WI38 (cell line): ENCODE data around the gene GOLGB1.
"Not testable (repeated sequence)": the region's sequence is repeated elsewhere in the genome, so short reads cannot be mapped to it uniquely, and the experiment has no call there.

Source experiments
- H3K4me3 ChIP-seq: 2 replicates; pipeline ENCODE4 v1.5.1; 2011; ENCODE audit warnings: low read depth, mild to moderate bottlenecking, control low read depth, low read length
- TF ChIP-seq, protein P1 (sequence below): IDR thresholded peaks from 2 replicates; pipeline ENCODE4 v1.5.1; 2012; ENCODE audit warnings: low read depth, mild to moderate bottlenecking, control low read depth, low read length

GOLGB1 gene

DNA sequence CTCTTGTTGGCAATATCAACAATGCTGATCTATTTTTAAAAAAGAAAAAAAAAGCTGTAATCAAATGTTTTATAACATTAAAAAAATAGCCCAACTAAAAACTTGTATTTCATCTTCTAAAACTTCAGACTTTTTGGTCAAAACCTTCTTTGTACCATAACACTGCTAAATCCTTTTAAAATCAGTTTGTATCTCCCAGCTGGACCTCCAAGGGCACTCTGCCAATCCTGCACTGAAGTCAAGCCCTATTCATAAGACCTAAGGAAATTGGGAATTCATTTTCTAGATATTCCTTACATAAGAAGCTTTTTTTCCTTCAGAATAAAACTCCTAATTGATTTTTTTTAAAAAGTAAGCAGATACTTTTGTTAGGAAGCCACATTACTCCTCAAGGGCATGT lies 50.6 kb downstream of the GOLGB1 start:
- no peak overlapping the region for H3K4me3 ChIP-seq
- TF ChIP-seq, protein P1, sequence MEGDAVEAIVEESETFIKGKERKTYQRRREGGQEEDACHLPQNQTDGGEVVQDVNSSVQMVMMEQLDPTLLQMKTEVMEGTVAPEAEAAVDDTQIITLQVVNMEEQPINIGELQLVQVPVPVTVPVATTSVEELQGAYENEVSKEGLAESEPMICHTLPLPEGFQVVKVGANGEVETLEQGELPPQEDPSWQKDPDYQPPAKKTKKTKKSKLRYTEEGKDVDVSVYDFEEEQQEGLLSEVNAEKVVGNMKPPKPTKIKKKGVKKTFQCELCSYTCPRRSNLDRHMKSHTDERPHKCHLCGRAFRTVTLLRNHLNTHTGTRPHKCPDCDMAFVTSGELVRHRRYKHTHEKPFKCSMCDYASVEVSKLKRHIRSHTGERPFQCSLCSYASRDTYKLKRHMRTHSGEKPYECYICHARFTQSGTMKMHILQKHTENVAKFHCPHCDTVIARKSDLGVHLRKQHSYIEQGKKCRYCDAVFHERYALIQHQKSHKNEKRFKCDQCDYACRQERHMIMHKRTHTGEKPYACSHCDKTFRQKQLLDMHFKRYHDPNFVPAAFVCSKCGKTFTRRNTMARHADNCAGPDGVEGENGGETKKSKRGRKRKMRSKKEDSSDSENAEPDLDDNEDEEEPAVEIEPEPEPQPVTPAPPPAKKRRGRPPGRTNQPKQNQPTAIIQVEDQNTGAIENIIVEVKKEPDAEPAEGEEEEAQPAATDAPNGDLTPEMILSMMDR, result no peak

DNA sequence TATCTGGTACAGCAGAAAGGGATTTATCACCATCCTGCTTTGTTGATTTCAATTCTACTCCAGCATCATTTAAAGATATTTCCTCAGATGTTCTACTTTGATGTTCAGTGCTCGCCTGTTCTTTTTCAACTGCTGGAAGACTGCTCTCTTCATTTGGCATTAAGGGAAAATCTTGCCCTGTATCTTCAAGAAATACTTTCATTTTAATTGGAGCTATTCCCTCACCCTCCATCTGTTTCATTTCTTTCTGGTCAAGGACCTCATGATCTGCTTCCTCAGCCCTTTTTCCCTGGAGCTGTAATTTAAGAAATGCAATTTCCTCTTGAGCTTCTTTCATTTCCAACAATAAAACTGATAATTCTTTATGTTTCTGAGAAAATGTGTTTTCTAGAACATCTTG lies 51.1 kb downstream of the GOLGB1 start:
- TF ChIP-seq, protein P1, result no peak
- H3K4me3 ChIP-seq, result no peak overlapping the region

DNA sequence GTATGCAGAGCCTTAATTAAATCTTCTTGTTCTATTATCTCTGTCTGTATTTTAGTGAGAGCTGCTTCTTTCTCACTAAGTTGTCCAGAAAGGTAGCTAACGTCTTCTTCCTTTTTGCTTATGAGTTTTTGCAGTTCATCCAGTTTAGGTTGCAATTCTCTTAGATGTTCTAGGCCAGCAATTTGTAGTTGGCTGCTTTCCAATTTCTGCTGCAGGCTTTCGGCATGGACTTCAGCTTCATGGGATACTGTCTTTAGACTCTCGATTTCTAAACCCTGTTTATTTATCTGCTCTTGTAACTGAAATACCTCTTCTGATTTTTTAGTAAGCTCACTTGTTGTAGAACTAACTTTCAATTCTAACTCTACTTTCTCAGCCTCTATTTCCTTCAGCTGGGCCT lies 53.4 kb downstream of the GOLGB1 start:
- TF ChIP-seq, protein P1, result no peak
- H3K4me3 ChIP-seq, result no peak overlapping the region

DNA sequence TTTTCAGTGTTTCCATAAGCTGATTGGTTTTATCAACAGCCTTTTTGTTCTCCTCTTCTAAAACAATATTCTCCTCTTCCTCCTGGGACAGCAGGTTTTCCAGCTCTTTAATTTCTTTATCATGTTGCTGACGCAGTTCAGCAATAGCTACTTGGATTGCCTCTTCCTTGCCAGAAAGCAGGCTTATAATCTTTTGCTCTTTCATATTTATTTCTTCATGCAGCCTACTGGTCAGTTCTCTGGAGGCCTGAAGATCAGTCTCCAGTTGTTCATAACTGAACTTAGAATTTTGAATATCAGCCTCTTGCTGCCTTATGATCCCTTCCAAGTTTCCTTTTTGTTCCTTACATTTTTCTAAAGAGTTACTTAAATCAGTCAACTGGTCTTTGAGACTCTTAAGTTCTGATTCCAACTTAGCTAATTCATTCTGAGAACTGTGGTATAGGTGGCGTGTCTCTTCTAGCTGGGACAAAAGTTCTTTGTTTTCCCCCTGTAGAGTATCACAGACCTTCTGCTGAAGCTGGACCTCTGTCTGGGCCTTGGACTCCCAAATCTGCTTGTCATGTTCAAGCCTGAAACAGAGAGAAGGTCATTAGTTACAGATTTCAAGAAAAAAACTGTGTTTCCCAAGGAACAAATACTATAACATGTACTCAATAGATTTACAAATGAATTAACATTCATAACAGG lies 57.4 kb downstream of the GOLGB1 start:
- TF ChIP-seq, protein P1, result no peak
- no peak overlapping the region for H3K4me3 ChIP-seq

DNA sequence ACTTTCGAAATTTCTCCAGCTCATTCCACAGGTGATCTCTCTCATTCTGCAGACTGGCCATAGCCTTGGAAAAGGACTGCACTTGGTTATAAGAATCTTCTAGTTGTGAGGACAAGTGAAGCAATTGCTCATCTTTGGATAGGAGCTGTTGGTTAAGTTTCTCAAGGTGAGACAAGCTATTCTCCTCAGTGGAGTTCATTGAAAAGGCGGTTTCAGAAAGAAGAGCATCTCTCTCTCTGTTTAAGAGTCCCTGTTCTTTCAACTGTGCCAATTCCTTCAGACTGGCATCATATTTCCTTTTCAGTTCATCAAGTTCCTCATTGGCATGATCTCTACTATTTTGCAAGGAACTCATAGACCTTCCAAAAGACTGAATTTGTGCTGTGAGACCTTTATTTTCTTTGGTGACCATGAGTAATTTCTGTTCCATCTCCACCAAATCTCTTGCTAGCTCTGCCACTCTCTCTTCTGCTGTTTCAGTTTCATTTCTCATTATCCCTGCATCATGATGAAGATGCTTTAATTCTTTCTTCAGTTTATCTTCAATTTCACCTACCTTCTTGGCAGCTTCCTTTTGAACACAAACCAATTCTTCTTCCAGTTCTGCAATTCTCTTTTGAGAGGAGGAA lies 58.6 kb downstream of the GOLGB1 start:
- TF ChIP-seq, protein P1, result no peak
- no peak overlapping the region for H3K4me3 ChIP-seq

DNA sequence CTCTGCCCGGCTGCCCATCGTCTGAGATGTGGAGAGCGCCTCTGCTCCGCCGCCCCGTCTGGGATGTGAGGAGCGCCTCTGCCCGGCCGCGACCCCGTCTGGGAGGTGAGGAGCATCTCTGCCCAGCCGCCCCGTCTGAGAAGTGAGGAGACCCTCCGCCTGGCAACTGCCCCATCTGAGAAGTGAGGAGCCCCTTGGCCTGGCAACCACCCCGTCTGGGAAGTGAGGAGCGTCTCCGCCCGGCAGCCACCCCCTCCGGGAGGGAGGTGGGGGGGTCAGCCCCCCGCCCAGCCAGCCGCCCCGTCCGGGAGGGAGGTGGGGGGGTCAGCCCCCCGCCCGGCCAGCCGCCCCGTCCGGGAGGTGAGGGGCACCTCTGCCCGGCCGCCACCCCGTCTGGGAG lies 60.8 kb downstream of the GOLGB1 start:
- not testable (repeated sequence) for H3K4me3 ChIP-seq

DNA sequence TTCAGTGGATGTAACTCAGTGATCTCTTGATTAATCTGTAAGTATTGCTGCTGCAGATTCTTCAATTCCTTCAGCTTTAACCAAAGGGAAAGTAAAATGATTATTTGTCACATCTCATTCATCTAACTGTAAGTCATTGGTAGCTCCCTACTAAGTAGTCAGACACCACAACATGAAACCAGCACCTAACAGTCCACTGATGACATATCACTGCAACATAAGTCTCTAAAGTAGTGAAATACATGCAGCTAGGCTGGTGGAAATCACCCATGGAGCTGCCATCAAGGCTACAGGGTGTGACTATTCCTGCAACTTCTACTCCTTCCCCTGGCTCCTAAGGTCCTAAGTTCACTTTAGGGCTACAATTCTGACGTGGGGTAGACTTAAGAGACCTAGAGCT lies 67.7 kb downstream of the GOLGB1 start:
- no peak overlapping the region for H3K4me3 ChIP-seq
- TF ChIP-seq, protein P1, result no peak
